Right lobe of liver (tissue), 6 donors: Measurements from ENCODE around the gene UBE2J2. TPM values are rescaled to one million over a fixed set of nuclear protein-coding genes. Genes with fewer than 3 reads are reported as not detected.
A peak's percentile ranks its signal among the peaks of the same experiment; 100 is the strongest.

ENCODE experiments used
- ATAC-seq, 4 donors: fragments of 200-7000 bp; cut with Tn5 transposase; one replicate each; pipeline ENCODE4 v1.9.1; 2020; ENCODE audit warnings: mild to moderate bottlenecking in 4 of 4, moderate library complexity in 4 of 4
- DNase-seq, 3 donors: peaks; one replicate each; pipeline ENCODE4 v3.0.0-alpha.2; 2020
- H3K27ac ChIP-seq, 3 donors: fragments of 200-600 bp; one replicate each; pipeline ENCODE4 v1.8.0; 2022
- H3K27me3 ChIP-seq, 2 donors: fragments of 200-600 bp; one replicate each; pipeline ENCODE4 v1.8.0; 2022
- H3K36me3 ChIP-seq, 4 donors: fragments of 200-600 bp; sonication (generic) in 1 of 4; one replicate each; pipeline versions ENCODE4 v1.5.1 to v1.8.0; 2017 to 2022; ENCODE audit warnings: control low read depth in 1 of 4
- H3K4me1 ChIP-seq, 4 donors: fragments of 200-600 bp; sonication (generic) in 1 of 4; one replicate each; pipeline versions ENCODE4 v1.5.1 to v1.8.0; 2017 to 2022; ENCODE audit warnings: control low read depth in 1 of 4
- H3K4me3 ChIP-seq, 3 donors: fragments of 200-600 bp; one replicate each; pipeline ENCODE4 v1.8.0; 2022
- H3K9me3 ChIP-seq, 4 donors: fragments of 200-600 bp; sonication (generic) in 1 of 4; one replicate each; pipeline versions ENCODE4 v1.5.1 to v1.8.0; 2017 to 2022; ENCODE audit warnings: control low read depth in 1 of 4
- POLR2A ChIP-seq: fragments of 450-650 bp; IDR thresholded peaks from one replicate; pipeline ENCODE4 v1.6.1; 2017; ENCODE audit warnings: antibody characterized with exemption, mild to moderate bottlenecking
- WGBS: methylation state at CpG from one replicate; pipeline ENCODE4 v1.1.6; 2018; ENCODE audit warnings: low coverage, low lambda C conversion rate; ENCODE audit not compliant: insufficient coverage; ENCODE audit errors: missing lambda C conversion rate; 5-methylcytosine and 5-hydroxymethylcytosine counted together
- intact Hi-C, 2 donors: fragments of 100-400 bp; cut with DNase I; formaldehyde crosslinking; loops; one replicate each; pipeline versions ENCODE4 v1.11.2 to v1.14.1; 2022
- total RNA-seq, 6 experiments: library from RNA; depleted of rRNA in 2 of 6; stranded (reverse); fragments of >200 nt in 2 of 6; fragmentation: NEBNext Ultra II Directional in 3 of 6; extraction: Animal tissue kit (Norgen Biotek cat#: 25700) in 3 of 6; gene quantifications; one replicate each; pipeline versions ENCODE4 v1.1.0 to v1.2.4, GENCODE V29; 2016 to 2023
- TF ChIP-seq, protein P1 (sequence below), 4 donors: fragments of 200-600 bp in 3 of 4; fragments of 450-650 bp in 1 of 4; IDR thresholded peaks; one replicate each; pipeline versions ENCODE4 v1.5.1 to v1.8.0; 2016 to 2022; ENCODE audit warnings: antibody characterized with exemption in 4 of 4, mild to moderate bottlenecking in 2 of 4
- donor health status: DM: no; HTN: yes; CAD: no.
- donor health status: DM: no; HTN: no; CAD: no.
- donor health status: DM: no; HTN: no; CAD: no.
- donor health status: DM: no; HTN: yes; CAD: no.
- donor health status: DM: no; HTN: yes; CAD: no.

Gene UBE2J2
- total RNA-seq, 6 experiments from 2014 or later: 25.5 to 30.6 (median 26.9) TPM

DNA sequence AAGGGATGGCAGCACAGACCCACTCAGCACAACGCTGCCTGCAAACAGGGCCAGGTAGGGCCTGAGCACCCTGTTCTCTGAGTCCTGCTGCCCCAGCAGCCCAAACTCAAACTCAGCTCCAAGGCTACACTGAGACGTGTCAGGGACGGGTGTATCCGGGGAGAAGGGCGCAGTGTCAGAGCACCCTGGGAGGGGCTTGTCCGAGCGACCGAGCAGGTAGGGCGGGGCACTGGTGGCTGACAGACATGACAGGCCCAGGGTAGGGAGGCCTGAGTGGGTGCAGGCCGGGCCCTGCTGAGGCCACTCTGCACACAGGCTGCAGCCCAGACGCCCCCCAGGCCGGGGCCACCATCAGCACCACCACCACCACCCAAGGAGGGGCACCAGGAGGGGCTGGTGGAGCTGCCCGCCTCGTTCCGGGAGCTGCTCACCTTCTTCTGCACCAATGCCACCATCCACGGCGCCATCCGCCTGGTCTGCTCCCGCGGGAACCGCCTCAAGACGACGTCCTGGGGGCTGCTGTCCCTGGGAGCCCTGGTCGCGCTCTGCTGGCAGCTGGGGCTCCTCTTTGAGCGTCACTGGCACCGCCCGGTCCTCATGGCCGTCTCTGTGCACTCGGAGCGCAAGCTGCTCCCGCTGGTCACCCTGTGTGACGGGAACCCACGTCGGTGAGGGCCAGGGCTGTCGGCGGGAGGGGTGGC, 12.1 kb upstream of the UBE2J2 start:
- no peak for TF ChIP-seq POLR2A
- TF ChIP-seq, protein P1, sequence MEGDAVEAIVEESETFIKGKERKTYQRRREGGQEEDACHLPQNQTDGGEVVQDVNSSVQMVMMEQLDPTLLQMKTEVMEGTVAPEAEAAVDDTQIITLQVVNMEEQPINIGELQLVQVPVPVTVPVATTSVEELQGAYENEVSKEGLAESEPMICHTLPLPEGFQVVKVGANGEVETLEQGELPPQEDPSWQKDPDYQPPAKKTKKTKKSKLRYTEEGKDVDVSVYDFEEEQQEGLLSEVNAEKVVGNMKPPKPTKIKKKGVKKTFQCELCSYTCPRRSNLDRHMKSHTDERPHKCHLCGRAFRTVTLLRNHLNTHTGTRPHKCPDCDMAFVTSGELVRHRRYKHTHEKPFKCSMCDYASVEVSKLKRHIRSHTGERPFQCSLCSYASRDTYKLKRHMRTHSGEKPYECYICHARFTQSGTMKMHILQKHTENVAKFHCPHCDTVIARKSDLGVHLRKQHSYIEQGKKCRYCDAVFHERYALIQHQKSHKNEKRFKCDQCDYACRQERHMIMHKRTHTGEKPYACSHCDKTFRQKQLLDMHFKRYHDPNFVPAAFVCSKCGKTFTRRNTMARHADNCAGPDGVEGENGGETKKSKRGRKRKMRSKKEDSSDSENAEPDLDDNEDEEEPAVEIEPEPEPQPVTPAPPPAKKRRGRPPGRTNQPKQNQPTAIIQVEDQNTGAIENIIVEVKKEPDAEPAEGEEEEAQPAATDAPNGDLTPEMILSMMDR (IDR thresholded peaks at IDR 0.05): no peak
- no peak for ATAC-seq
- WGBS: 57% methylated on average over 9 of the region's 37 CpGs

DNA sequence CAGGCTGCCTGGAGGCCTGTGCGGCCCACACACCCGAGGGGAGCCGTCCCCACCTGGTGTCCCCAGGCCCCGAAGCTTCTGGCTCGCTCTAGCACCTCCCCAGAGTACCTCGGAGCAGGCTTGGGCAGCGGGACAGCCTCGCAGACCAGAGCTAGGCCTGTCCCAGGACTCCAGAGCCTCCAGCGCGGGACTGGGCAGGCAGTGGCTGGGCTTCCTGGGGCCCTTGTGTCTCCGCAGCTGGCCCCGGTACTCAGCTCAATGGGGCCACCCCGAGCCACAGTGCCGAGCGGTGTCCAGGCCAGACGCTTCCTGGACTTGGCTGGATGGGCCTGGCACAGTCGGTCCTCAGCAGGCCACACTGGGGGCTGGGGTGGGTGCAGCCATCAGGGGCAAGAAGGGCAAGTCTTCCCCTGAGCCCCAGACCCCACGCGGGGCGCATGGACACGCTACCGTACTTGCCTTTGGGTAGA, 11.5 kb upstream of the UBE2J2 start:
- intact Hi-C loops: no loop called here
- ATAC-seq (no peak), DNase-seq (no peak)
- H3K27me3 ChIP-seq: no peaks in the 10 kb centered on the region
- 90% methylated on average over 2 of the region's 22 CpGs for WGBS
- TF ChIP-seq, protein P1 (IDR thresholded peaks at IDR 0.05): no peak
- TF ChIP-seq POLR2A: no peak
- H3K36me3 ChIP-seq: no peaks in the 10 kb centered on the region
- no peak overlapping the region for H3K27ac ChIP-seq
- peaks cover 0 to 15% (median 6%) of the 10 kb centered on the region in 4 donors for H3K4me1 ChIP-seq
- H3K4me3 ChIP-seq: no peak overlapping the region
- no peaks in the 10 kb centered on the region for H3K9me3 ChIP-seq

More for the DNA sequence above, 12.1 kb upstream of the UBE2J2 start:
- no peak overlapping the region for H3K27ac ChIP-seq
- H3K27me3 ChIP-seq: no peaks in the 10 kb centered on the region
- no peaks in the 10 kb centered on the region for H3K36me3 ChIP-seq
- H3K4me1 ChIP-seq: peaks cover 0 to 15% (median 6%) of the 10 kb centered on the region in 4 donors
- H3K9me3 ChIP-seq: no peaks in the 10 kb centered on the region
- intact Hi-C loops: no loop called here
- no peak overlapping the region for H3K4me3 ChIP-seq
- peak in 1 of 3 donors; percentile 54 for DNase-seq

DNA sequence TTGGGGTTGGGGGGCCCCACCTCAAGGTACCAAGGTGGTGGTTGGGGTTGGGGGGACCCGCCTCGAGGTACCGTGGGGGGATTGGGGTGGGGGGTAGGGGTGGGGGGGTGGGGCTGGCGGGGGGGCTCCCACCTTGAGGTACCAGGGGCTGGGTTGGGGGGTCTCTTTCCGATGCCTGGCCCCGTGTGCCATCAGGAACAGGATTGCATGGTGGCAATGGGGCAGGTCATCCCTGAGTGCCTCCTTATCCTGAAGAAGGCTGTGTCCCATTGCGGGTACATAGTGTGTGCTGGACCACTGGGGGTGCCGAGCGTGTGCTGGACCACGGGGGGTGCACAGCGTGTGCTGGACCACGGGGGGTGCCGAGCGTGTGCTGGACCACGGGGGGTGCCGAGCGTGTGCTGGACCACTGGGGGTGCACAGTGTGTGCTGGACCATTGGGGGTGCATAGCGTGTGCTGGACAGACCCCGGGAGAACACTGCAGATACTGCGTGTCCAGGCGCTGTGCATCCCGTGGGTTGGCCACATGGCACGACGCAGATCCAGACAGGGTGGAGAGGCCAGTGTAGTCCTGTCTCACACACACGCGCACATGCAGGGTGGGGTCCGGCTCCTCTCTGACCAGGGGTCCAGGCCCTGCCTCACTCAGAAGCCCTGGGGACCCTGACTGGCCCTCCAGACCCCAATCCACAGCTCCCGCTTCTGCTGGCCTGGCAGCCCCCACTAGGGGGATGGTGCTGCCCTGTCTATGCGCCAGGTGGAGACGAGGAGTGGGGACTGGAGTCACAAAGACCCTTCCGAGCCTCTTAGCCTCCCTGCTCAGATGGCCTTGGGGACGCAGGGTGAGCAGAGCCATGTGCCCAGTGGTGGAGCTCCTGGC, 10.8 kb upstream of the UBE2J2 start:
- H3K4me3 ChIP-seq: no peak overlapping the region
- H3K27me3 ChIP-seq: no peaks in the 10 kb centered on the region
- no peak overlapping the region for H3K27ac ChIP-seq
- whole genome bisulfite sequencing: 76% methylated on average over 5 of the region's 32 CpGs
- no peak for TF ChIP-seq POLR2A
- TF ChIP-seq, protein P1 (IDR thresholded peaks at IDR 0.05): no peak
- no peak for DNase-seq
- H3K9me3 ChIP-seq: no peaks in the 10 kb centered on the region
- peaks cover 0 to 15% (median 6%) of the 10 kb centered on the region in 4 donors for H3K4me1 ChIP-seq
- intact Hi-C loops: no loop called here
- no peaks in the 10 kb centered on the region for H3K36me3 ChIP-seq
- no peak for ATAC-seq

DNA sequence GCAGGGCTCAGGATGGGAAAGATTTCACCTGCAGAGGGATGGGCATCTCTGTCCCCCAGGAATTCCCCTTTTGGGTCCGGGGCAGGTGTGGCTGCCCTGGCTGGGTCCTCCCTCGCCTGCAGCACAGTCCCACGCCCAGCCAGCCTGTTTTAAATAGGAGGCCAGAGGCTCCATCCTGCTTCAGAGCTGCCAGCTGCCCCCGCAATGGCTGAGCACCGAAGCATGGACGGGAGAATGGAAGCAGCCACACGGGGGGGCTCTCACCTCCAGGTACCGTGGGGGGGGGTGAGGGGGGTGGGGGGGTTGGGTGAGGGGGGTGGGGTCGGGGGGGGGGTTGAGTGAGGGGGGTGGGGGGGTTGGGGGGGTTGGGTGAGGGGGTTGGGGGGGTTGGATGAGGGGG, 10.2 kb upstream of the UBE2J2 start:
- DNase-seq: no peak
- no peak overlapping the region for H3K27ac ChIP-seq
- no peak for ATAC-seq
- TF ChIP-seq, protein P1 (IDR thresholded peaks at IDR 0.05): no peak
- no peak for TF ChIP-seq POLR2A
- H3K4me3 ChIP-seq: no peak overlapping the region
- peaks cover 0 to 15% (median 6%) of the 10 kb centered on the region in 4 donors for H3K4me1 ChIP-seq
- no peaks in the 10 kb centered on the region for H3K36me3 ChIP-seq
- WGBS: 3% methylated on average over 5 of the region's 9 CpGs
- no peaks in the 10 kb centered on the region for H3K9me3 ChIP-seq
- H3K27me3 ChIP-seq: no peaks in the 10 kb centered on the region
- intact Hi-C loops: no loop called here
